ENCODE measurements around the gene PXYLP1. TPM values are rescaled to one million over a fixed set of nuclear protein-coding genes. Genes with fewer than 3 reads are reported as not detected.

PXYLP1 gene
- total RNA-seq, 1 donor from 2014 or later: 3.9 TPM

DNA sequence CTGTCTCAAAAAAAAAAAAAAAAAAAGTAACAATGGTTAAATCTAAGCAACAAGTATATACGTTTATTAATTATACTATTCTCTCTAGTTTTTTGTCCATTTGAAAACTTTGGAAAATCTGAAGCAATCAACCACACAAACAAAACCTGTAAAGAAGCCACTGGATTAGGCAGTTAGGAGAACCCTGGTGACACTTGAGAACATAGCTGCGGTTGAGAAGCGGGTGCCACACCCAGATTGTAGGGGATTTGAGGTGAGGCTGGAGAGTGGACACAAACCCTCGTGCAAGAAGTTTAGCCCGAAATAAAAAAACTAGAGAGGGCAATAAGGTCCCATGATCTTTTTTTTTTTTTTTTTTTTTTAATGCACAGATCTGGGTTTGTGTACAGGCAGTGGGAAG is 110.8 kb downstream of the PXYLP1 start:
- DNase-seq (ENCODE audit: low read depth): peak; percentile 55

DNA sequence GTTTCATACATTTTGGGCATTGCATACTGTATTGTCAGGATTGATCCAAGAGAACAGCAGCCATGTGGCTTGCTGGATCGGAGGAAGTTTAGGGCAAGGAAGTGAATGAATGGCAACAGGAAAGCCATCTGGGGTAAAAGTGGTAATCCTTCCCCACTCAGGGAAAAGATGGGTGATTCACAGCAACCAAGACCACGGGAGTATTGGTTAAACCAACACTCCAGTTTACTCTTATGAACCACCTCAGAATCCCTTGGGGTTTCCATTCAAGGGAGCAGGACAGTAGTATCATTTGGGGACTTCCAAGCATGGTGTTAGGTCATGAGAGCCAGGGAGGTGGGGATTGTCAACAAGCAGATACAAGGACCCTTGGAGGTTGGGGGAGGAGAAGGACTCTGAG is 111.5 kb downstream of the PXYLP1 start:
- no peak for DNase-seq (ENCODE audit: low read depth)

DNA sequence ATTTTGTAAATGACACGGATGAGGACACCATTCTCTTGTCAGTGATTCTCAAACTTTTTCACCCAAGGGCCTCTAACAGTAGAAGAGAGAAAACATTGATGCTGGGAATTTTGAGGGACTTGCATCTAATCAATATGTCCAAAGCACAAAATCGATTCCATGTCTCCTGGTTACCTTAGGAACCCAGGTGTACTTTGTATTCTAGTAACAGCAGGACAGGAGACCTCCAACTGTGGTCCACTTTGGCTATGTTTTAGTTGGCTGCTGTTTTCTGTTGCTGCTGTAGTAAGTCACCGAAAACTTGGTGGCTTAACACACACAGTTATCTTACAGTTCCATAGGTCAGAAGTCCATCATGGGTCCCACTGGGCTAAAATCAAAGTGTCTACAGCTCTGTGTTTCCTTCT is 112.2 kb downstream of the PXYLP1 start:
- DNase-seq (ENCODE audit: low read depth): no peak

Other genes with a start within 250 kb of the PXYLP1 start
- gene SPSB4, start 180.5 kb upstream of the PXYLP1 start, total RNA-seq: 0.88 and 1.4 TPM in 2 replicates
- gene ZBTB38, start 136.7 kb downstream of the PXYLP1 start, total RNA-seq: 103 and 108 TPM in 2 replicates

All from myocyte (in vitro differentiated cells).